NCI-H460 (cell line): ENCODE data around the gene TXNDC8. TPM values are rescaled to one million over a fixed set of nuclear protein-coding genes. Genes with fewer than 3 reads are reported as not detected.

Source experiments
- small RNA-seq, 2 experiments: library from RNA; depleted of rRNA; stranded (forward); fragments of <200 nt; gene quantifications; one replicate each; pipeline ENCODE3, GENCODE V24; 2014
- total RNA-seq: library from RNA; depleted of rRNA; stranded (reverse); fragments of >200 nt; shearing (Covaris generic); gene quantifications from 2 replicates; pipeline ENCODE4 v1.2.3, GENCODE V29; 2014; rRNA removed

TXNDC8 gene
- total RNA-seq, 1 experiment from 2014 or later = not detected

Small RNA genes lying within 50 kb of the gene (small RNA-seq; reads per million reads assigned to genes)
- 0 reads per million in 2 experiments for gene RNU6-1039P

Other genes starting within 250 kb of the TXNDC8 start
- gene C9orf152, start 129.7 kb downstream of the TXNDC8 start, total RNA-seq = not detected in 2 replicates
- 1,180 and 1,237 TPM in 2 replicates for gene TXN, start 81.4 kb downstream of the TXNDC8 start, total RNA-seq
- 0.89 and 0.97 TPM in 2 replicates for gene SVEP1, start 241.9 kb upstream of the TXNDC8 start, total RNA-seq